ENCODE data around the gene PTPRM.

DNA sequence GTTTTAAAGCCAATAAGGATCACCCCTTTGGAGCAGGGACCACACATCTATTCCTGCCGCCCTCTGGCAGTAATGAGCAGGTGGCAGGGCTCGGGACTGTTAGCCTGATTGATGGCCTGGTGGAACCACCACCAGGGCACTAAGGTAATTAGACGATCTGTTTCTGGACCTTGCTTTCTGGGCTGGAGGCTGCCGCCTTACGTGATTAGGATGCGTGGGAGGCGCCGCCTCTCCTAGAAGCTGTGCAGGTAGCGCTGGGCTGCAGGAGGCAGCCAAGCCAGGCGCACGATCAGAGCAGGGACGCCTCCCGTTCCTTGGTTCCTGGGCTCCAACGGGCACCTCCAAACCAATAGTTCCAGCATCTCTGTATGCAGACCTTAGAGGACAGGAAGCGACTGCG lies 799.5 kb downstream of the PTPRM start:
- TF ChIP-seq, protein P1, sequence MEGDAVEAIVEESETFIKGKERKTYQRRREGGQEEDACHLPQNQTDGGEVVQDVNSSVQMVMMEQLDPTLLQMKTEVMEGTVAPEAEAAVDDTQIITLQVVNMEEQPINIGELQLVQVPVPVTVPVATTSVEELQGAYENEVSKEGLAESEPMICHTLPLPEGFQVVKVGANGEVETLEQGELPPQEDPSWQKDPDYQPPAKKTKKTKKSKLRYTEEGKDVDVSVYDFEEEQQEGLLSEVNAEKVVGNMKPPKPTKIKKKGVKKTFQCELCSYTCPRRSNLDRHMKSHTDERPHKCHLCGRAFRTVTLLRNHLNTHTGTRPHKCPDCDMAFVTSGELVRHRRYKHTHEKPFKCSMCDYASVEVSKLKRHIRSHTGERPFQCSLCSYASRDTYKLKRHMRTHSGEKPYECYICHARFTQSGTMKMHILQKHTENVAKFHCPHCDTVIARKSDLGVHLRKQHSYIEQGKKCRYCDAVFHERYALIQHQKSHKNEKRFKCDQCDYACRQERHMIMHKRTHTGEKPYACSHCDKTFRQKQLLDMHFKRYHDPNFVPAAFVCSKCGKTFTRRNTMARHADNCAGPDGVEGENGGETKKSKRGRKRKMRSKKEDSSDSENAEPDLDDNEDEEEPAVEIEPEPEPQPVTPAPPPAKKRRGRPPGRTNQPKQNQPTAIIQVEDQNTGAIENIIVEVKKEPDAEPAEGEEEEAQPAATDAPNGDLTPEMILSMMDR (conservative IDR thresholded peaks at IDR 0.05; ENCODE audit: low read depth, low read length) = no peak
- no peak for TF ChIP-seq BHLHE40 (IDR thresholded peaks at IDR 0.05; ENCODE audit: low read depth, low read length)
